Heart left ventricle (tissue), 16 donors: ENCODE data around the gene CDK5. TPM values are rescaled to one million over a fixed set of nuclear protein-coding genes. Genes with fewer than 3 reads are reported as not detected.

Source experiments
- ATAC-seq, 4 donors: fragments of 200-7000 bp; cut with Tn5 transposase; one replicate each; pipeline ENCODE4 v1.9.1; 2020 to 2022; ENCODE audit warnings: moderate library complexity in 4 of 4, mild to moderate bottlenecking in 3 of 4, moderate number of reproducible peaks in 1 of 4
- DNase-seq, 5 donors: peaks; one replicate each; pipeline ENCODE4 v3.0.0-alpha.2; 2020
- H3K27ac ChIP-seq, 12 donors: fragments of 200-600 bp; sonication (generic) in 4 of 12; one replicate each; pipeline versions ENCODE4 v1.5.0 to v1.8.0; 2016 to 2022; ENCODE audit warnings: mild to moderate bottlenecking in 2 of 12
- H3K27me3 ChIP-seq, 9 donors: fragments of 200-600 bp; sonication (generic) in 2 of 9; one replicate each; pipeline versions ENCODE4 v1.5.1 to v1.8.0; 2016 to 2022; ENCODE audit warnings: mild to moderate bottlenecking in 3 of 9
- H3K36me3 ChIP-seq, 9 donors: fragments of 200-600 bp; sonication (generic) in 2 of 9; one replicate each; pipeline versions ENCODE4 v1.5.0 to v1.8.0; 2018 to 2022; ENCODE audit warnings: mild to moderate bottlenecking in 2 of 9
- H3K4me1 ChIP-seq, 12 donors: fragments of 200-600 bp; sonication (generic) in 4 of 12; one replicate each; pipeline versions ENCODE4 v1.5.0 to v1.8.0; 2016 to 2022; ENCODE audit warnings: mild to moderate bottlenecking in 3 of 12
- H3K4me3 ChIP-seq, 12 donors: fragments of 200-600 bp; sonication (generic) in 4 of 12; one replicate each; pipeline versions ENCODE4 v1.5.0 to v1.8.0; 2017 to 2022; ENCODE audit warnings: mild to moderate bottlenecking in 9 of 12, moderate library complexity in 4 of 12
- H3K9me3 ChIP-seq, 12 donors: fragments of 200-600 bp; sonication (generic) in 4 of 12; one replicate each; pipeline versions ENCODE4 v1.5.0 to v1.8.0; 2016 to 2022; ENCODE audit warnings: mild to moderate bottlenecking in 1 of 12
- CTCF ChIP-seq, 12 donors: fragments of 200-600 bp; sonication (generic) in 4 of 12; IDR thresholded peaks; one replicate each; pipeline versions ENCODE4 v1.5.0 to v1.8.0; 2018 to 2022; ENCODE audit warnings: antibody characterized with exemption in 12 of 12, mild to moderate bottlenecking in 5 of 12
- POLR2A ChIP-seq, 2 donors: fragments of 450-650 bp; IDR thresholded peaks; one replicate each; pipeline ENCODE4 v1.6.1; 2017; ENCODE audit warnings: antibody characterized with exemption in 2 of 2, mild to moderate bottlenecking in 2 of 2, moderate library complexity in 2 of 2
- WGBS, 4 donors: extraction: QIAGEN DNeasy Blood & Tissue Kit in 2 of 4; methylation state at CpG; one replicate each; pipeline versions ENCODE4 v1.1.5 to v1.1.7; 2013 to 2018; 5-methylcytosine and 5-hydroxymethylcytosine counted together
- intact Hi-C, 10 donors: fragments of 100-400 bp; cut with DNase I; formaldehyde crosslinking; loops; one replicate each; pipeline versions ENCODE4 v1.11.1 to v1.14.2; 2022
- polyA plus RNA-seq, 2 donors: library from polyadenylated mRNA; stranded (reverse); fragments of 200-250 nt; gene quantifications; one replicate each; pipeline ENCODE4 v1.2.3, GENCODE V29; 2013
- total RNA-seq, 9 donors: library from RNA; depleted of rRNA in 2 of 9; stranded (reverse); fragments of >200 nt in 2 of 9; fragmentation: NEBNext Ultra II Directional in 3 of 9; extraction: Animal tissue kit (Norgen Biotek cat#: 25700) in 3 of 9; gene quantifications; one replicate each; pipeline versions ENCODE4 v1.1.0 to v1.2.4, GENCODE V29; 2016 to 2023
- donor health status: ischemic (EF 13 %, LVEDD 7.1; RV severe dilation, severe dysfunction).
- donor health status: healthy with polysubstance abuse.
- donor health status: DM: no; HTN: yes; CAD: no.
- donor health status: DM: no; HTN: no; CAD: no.
- donor health status: ischemic (EF 25% LVEDD 6.9; RV normal size, moderate dysfunction).
- donor health status: ischemic (EF 25% LVEDD 5.7; RV mildly dilated, moderate dysfunction).
- donor health status: healthy.
- donor health status: DM: yes; HTN: yes; CAD: no.
- donor health status: ischemic (EF 35%, LVEDD 5.7; RV mildly dilated, moderate dysfunction).
- donor health status: nonischemic (EF 11% LVEDD 7.7; RV severe dilation, severe dysfunction).
- donor health status: DM: yes; HTN: yes; CAD: no.
- donor health status: PGD.
- donor health status: ischemic (EF 29% LVEDD 5.4; RV normal size, mild dysfunction).
- donor health status: nonischemic (EF 23%, LVEDD 6.1; RV moderate dilation, normal function).

The CDK5 gene
- total and polyA plus RNA-seq, 11 donors, result 5.6 to 13.7 (median 7.6) TPM

GRCh38 chr7:151008511-151009323, 49.0 kb downstream of the CDK5 start:
- ATAC-seq, result peak; percentile 57 to 74 (median 62)
- peaks cover 0 to 23% (median 5%) of the 10 kb centered on the region in 9 donors for H3K36me3 ChIP-seq
- H3K9me3 ChIP-seq, result no peaks in the 10 kb centered on the region
- peak overlapping the region in 10 of 12 donors; percentile 3 to 46 (median 38) for H3K4me3 ChIP-seq
- H3K27ac ChIP-seq, result peak overlapping the region in 9 of 12 donors; percentile 3 to 73 (median 54)
- peak; percentile 74 to 91 (median 77) for DNase-seq
- intact Hi-C loops, result no loop called here
- TF ChIP-seq POLR2A (IDR thresholded peaks at IDR 0.05), result no peak
- peak; percentile 74 to 90 (median 84) for TF ChIP-seq CTCF (IDR thresholded peaks at IDR 0.05)
- peaks cover 0 to 8% (median 0%) of the 10 kb centered on the region in 9 donors for H3K27me3 ChIP-seq
- peaks cover 0 to 68% (median 36%) of the 10 kb centered on the region in 12 donors for H3K4me1 ChIP-seq
- 35 to 44% (median 41%) methylated on average over 22 to 40 of the region's 40 CpGs for WGBS, 4 donors

GRCh38 chr7:151008143-151008510, 49.6 kb downstream of the CDK5 start:
- peak in 2 of 5 donors; percentile 43 to 49 for DNase-seq
- H3K4me1 ChIP-seq, result peaks cover 0 to 62% (median 31%) of the 10 kb centered on the region in 12 donors
- TF ChIP-seq POLR2A (IDR thresholded peaks at IDR 0.05) (no peak), CTCF (IDR thresholded peaks at IDR 0.05) (no peak)
- no peaks in the 10 kb centered on the region for H3K9me3 ChIP-seq
- peaks cover 0 to 28% (median 5%) of the 10 kb centered on the region in 9 donors for H3K36me3 ChIP-seq
- WGBS, 4 donors, result 28 to 34% (median 32%) methylated on average over 11 of the region's 11 CpGs
- H3K4me3 ChIP-seq, result peak overlapping the region in 9 of 12 donors; percentile 15 to 46 (median 39)
- intact Hi-C loops, result no loop called here
- H3K27ac ChIP-seq, result peak overlapping the region in 10 of 12 donors; percentile 3 to 73 (median 52)
- ATAC-seq, result peak in 3 of 4 donors; percentile 31 to 71 (median 39)
- peaks cover 0 to 2% (median 0%) of the 10 kb centered on the region in 9 donors for H3K27me3 ChIP-seq

GRCh38 chr7:151007469-151007898, 50.2 kb downstream of the CDK5 start:
- peaks cover 0 to 56% (median 27%) of the 10 kb centered on the region in 12 donors for H3K4me1 ChIP-seq
- H3K4me3 ChIP-seq, result peak overlapping the region in 3 of 12 donors; percentile 12 to 43 (median 17)
- H3K9me3 ChIP-seq, result no peaks in the 10 kb centered on the region
- H3K27ac ChIP-seq, result peak overlapping the region in 9 of 12 donors; percentile 6 to 72 (median 54)
- peaks cover 0 to 30% (median 9%) of the 10 kb centered on the region in 9 donors for H3K36me3 ChIP-seq
- no peaks in the 10 kb centered on the region for H3K27me3 ChIP-seq
- peak in 3 of 5 donors; percentile 47 to 53 (median 51) for DNase-seq
- intact Hi-C loops, result no loop called here
- no peak for TF ChIP-seq CTCF (IDR thresholded peaks at IDR 0.05)
- no peak for TF ChIP-seq POLR2A (IDR thresholded peaks at IDR 0.05)
- WGBS, 4 donors, result 41 to 78% (median 58%) methylated on average over 7 of the region's 7 CpGs
- peak in 3 of 4 donors; percentile 57 to 69 (median 59) for ATAC-seq
